ENCODE data around the gene ZG16. TPM values are rescaled to one million over a fixed set of nuclear protein-coding genes. Genes with fewer than 3 reads are reported as not detected.
"Not testable (repeated sequence)": the region's sequence is repeated elsewhere in the genome, so short reads cannot be mapped to it uniquely, and the experiment has no call there.

Gene ZG16
- total and polyA plus RNA-seq, 5 donors = not detected

GRCh38 chr16:29790183-29790948 lies 12.3 kb downstream of the ZG16 start, which contains the start of gene KIF22:
Gene KIF22, plus strand, starts transcription at chr16:29790751. Its CDS starts 9 bp downstream, at chr16:29790760.
- Histone ChIP-seq H3K4me3 (ENCODE audit: low read length) (peak within 1 kb of the TSS; percentile 57), H3K9me3 (ENCODE audit: control insufficient read depth, low read length) (no peaks in the 10 kb centered on the region), H3K4me1 (ENCODE audit: control insufficient read depth, insufficient read depth, low read length) (no peaks in the 10 kb centered on the region), H3K27ac (ENCODE audit: low read length) (peak within 1 kb of the TSS; percentile 69), H3K27me3 (ENCODE audit: control insufficient read depth, insufficient read depth) (no peaks in the 10 kb centered on the region)
- intact Hi-C loops (cut with DNase I) = loop anchor here in 1 of 4 donors (2.0 kb wide), 1 partner anchor 20 kb away; no protein-coding TSS in a partner anchor
- DNase-seq (peak; percentile 100), ATAC-seq (peak; percentile 99)
- under 1% methylated on average over 67 of the region's 67 CpGs for WGBS

- H3K27me3 ChIP-seq (ENCODE audit: control insufficient read depth, insufficient read depth) = no peaks in the 10 kb centered on the region
- H3K27ac ChIP-seq (ENCODE audit: low read length) = peak overlapping the region; percentile 16
- H3K9me3 ChIP-seq (ENCODE audit: control insufficient read depth, low read length) = no peaks in the 10 kb centered on the region
- WGBS = 3% methylated on average over 31 of the region's 31 CpGs
- DNase-seq (no peak), ATAC-seq (no peak)
- intact Hi-C loops (cut with DNase I) = loop anchor here in 1 of 4 donors (2.0 kb wide), 1 partner anchor 20 kb away; no protein-coding TSS in a partner anchor
- no peaks in the 10 kb centered on the region for H3K4me1 ChIP-seq (ENCODE audit: control insufficient read depth, insufficient read depth, low read length)
- peak overlapping the region; percentile 57 for H3K4me3 ChIP-seq (ENCODE audit: low read length)
Measured at GRCh38 chr16:29790949-29791844, 13.1 kb downstream of the ZG16 start.

GRCh38 chr16:29791845-29792807 lies 14.1 kb downstream of the ZG16 start:
- Histone ChIP-seq H3K27me3 (ENCODE audit: control insufficient read depth, insufficient read depth) (no peaks in the 10 kb centered on the region), H3K4me3 (ENCODE audit: low read length) (no peak overlapping the region), H3K27ac (ENCODE audit: low read length) (no peak overlapping the region), H3K9me3 (ENCODE audit: control insufficient read depth, low read length) (no peaks in the 10 kb centered on the region), H3K4me1 (ENCODE audit: control insufficient read depth, insufficient read depth, low read length) (no peaks in the 10 kb centered on the region)
- DNase-seq (no peak), ATAC-seq (no peak)
- WGBS = 73% methylated on average over 9 of the region's 9 CpGs
- intact Hi-C loops (cut with DNase I) = loop anchor here in 1 of 4 donors (2.0 kb wide), 1 partner anchor 19 kb away; no protein-coding TSS in a partner anchor

- H3K9me3 ChIP-seq (ENCODE audit: control insufficient read depth, low read length); intact Hi-C loops (cut with DNase I); ATAC-seq; H3K4me3 ChIP-seq (ENCODE audit: low read length); H3K4me1 ChIP-seq (ENCODE audit: control insufficient read depth, insufficient read depth, low read length); H3K27me3 ChIP-seq (ENCODE audit: control insufficient read depth, insufficient read depth); H3K27ac ChIP-seq (ENCODE audit: low read length); DNase-seq: not testable (repeated sequence)
- WGBS = 84% methylated on average over 18 of the region's 18 CpGs
Measured at GRCh38 chr16:29793153-29793552, 15.1 kb downstream of the ZG16 start.

- intact Hi-C loops (cut with DNase I) = no loop called here
- WGBS = 99% methylated on average over 3 of the region's 3 CpGs
- H3K4me1 ChIP-seq (ENCODE audit: control insufficient read depth, insufficient read depth, low read length) = no peaks in the 10 kb centered on the region
Measured at GRCh38 chr16:29794231-29794710, 16.2 kb downstream of the ZG16 start.

GRCh38 chr16:29802416-29802935 lies 24.4 kb downstream of the ZG16 start:
- no peak for ATAC-seq
- Histone ChIP-seq H3K27ac (ENCODE audit: low read length) (no peak overlapping the region), H3K9me3 (ENCODE audit: control insufficient read depth, low read length) (no peaks in the 10 kb centered on the region), H3K4me1 (ENCODE audit: control insufficient read depth, insufficient read depth, low read length) (no peaks in the 10 kb centered on the region), H3K27me3 (ENCODE audit: control insufficient read depth, insufficient read depth) (no peaks in the 10 kb centered on the region), H3K4me3 (ENCODE audit: low read length) (no peak overlapping the region)
- WGBS = 95% methylated on average over 8 of the region's 8 CpGs
- intact Hi-C loops (cut with DNase I) = no loop called here
- DNase-seq = peak in 1 of 3 donors; percentile 20

More at GRCh38 chr16:29794231-29794710, 16.2 kb downstream of the ZG16 start:
- Histone ChIP-seq H3K27ac (ENCODE audit: low read length) (no peak overlapping the region), H3K27me3 (ENCODE audit: control insufficient read depth, insufficient read depth) (no peaks in the 10 kb centered on the region), H3K4me3 (ENCODE audit: low read length) (no peak overlapping the region), H3K9me3 (ENCODE audit: control insufficient read depth, low read length) (no peaks in the 10 kb centered on the region)
- no peak for ATAC-seq
- DNase-seq = no peak

GRCh38 chr16:29804020-29804419 lies 26.0 kb downstream of the ZG16 start:
- WGBS = 75% methylated on average over 8 of the region's 8 CpGs
- DNase-seq (peak in 1 of 3 donors; percentile 12), ATAC-seq (no peak)
- Histone ChIP-seq H3K4me3 (ENCODE audit: low read length) (no peak overlapping the region), H3K4me1 (ENCODE audit: control insufficient read depth, insufficient read depth, low read length) (peaks cover 2% of the 10 kb centered on the region), H3K27me3 (ENCODE audit: control insufficient read depth, insufficient read depth) (no peaks in the 10 kb centered on the region), H3K27ac (ENCODE audit: low read length) (peak overlapping the region; percentile 13), H3K9me3 (ENCODE audit: control insufficient read depth, low read length) (no peaks in the 10 kb centered on the region)
- intact Hi-C loops (cut with DNase I) = no loop called here

GRCh38 chr16:29804455-29805231 lies 26.6 kb downstream of the ZG16 start:
- peak overlapping the region; percentile 91 for H3K27ac ChIP-seq (ENCODE audit: low read length)
- H3K4me1 ChIP-seq (ENCODE audit: control insufficient read depth, insufficient read depth, low read length) = peaks cover 2% of the 10 kb centered on the region
- ATAC-seq (peak; percentile 4 to 39), DNase-seq (peak; percentile 59 to 82 (median 82))
- H3K9me3 ChIP-seq (ENCODE audit: control insufficient read depth, low read length) = no peaks in the 10 kb centered on the region
- intact Hi-C loops (cut with DNase I) = no loop called here
- peak overlapping the region; percentile 60 for H3K4me3 ChIP-seq (ENCODE audit: low read length)
- WGBS = 3% methylated on average over 26 of the region's 26 CpGs
- no peaks in the 10 kb centered on the region for H3K27me3 ChIP-seq (ENCODE audit: control insufficient read depth, insufficient read depth)

GRCh38 chr16:29805232-29806098 lies 27.4 kb downstream of the ZG16 start:
- H3K4me1 ChIP-seq (ENCODE audit: control insufficient read depth, insufficient read depth, low read length) = peaks cover 2% of the 10 kb centered on the region
- ATAC-seq = peak; percentile 86 to 88
- intact Hi-C loops (cut with DNase I) = no loop called here
- no peaks in the 10 kb centered on the region for H3K27me3 ChIP-seq (ENCODE audit: control insufficient read depth, insufficient read depth)
- DNase-seq = peak; percentile 98 to 99 (median 99)
- under 1% methylated on average over 102 of the region's 103 CpGs for WGBS
- H3K27ac ChIP-seq (ENCODE audit: low read length) = peak overlapping the region; percentile 91
- H3K9me3 ChIP-seq (ENCODE audit: control insufficient read depth, low read length) = no peaks in the 10 kb centered on the region
- peak overlapping the region; percentile 91 for H3K4me3 ChIP-seq (ENCODE audit: low read length)

Measured in right cardiac atrium (tissue), 5 donors.